Stimulated activated CD4-positive, alpha-beta T cell treated with anti-CD3 and anti-CD28 coated beads, TNF-alpha, amount 100 ng/mL, for 24 hours (primary cell): Measurements from ENCODE around the gene WIPI1.
"Not testable (repeated sequence)": the region's sequence is repeated elsewhere in the genome, so short reads cannot be mapped to it uniquely, and the experiment has no call there.

Source experiments
- DNase-seq, 3 experiments: peaks; one replicate each; pipeline ENCODE4 v3.0.0-alpha.2; 2020; ENCODE audit warnings: low read depth in 3 of 3

The WIPI1 gene

DNA sequence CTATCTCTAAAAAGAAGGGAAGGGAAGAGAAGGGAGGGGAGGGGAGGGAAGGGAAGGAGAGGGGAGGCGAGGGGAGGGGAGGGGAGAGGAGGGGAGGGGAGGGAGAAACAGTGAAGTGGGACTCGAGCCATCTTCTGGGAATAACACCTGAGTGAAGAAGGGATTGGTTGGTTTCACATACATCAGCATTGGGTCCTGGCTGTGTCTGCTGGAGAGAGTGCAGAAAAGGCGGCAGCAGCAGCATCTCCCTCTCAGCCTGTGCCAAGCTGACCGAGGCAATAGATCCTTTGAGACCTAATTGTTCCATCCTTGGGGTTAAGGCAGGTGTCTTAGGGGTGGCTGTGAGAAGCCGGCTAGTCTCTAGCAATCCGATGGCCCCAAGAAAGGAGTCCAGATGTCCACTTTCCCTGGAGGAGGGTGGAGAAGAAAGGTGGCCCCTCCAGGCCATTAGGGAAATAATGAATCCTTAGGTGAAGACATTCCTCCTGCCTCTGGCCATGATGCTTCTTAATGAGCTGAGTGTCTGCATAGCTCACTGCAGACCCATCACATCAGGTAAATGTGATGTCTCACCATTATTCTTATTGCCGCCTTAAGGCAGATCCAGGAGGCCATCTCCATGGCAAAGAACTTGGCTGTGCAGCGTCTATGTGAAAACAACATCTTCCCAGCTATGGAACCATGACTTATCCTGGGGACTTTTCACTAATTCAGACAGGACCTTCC is 71.6 kb downstream of the WIPI1 start:
- DNase-seq: no peak

DNA sequence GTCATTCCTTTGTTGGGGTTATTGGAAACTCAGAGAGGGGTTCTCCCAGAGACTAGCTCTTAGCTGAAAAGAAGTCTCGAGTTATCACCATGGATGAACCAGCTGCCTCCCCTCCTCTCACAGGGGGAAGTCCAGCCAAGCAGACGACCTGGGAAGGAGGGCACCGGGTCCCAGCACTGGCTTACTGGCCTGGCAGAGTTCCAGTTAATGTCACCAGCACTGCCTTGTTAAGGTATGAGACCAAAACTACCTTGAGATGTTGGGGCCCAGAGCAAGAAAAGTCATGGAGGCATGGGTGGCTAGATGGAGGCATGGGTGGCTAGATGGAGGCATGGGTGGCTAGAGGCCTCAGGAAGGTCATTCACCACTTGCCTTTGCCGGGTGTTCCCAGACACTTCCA is 72.4 kb downstream of the WIPI1 start:
- no peak for DNase-seq

DNA sequence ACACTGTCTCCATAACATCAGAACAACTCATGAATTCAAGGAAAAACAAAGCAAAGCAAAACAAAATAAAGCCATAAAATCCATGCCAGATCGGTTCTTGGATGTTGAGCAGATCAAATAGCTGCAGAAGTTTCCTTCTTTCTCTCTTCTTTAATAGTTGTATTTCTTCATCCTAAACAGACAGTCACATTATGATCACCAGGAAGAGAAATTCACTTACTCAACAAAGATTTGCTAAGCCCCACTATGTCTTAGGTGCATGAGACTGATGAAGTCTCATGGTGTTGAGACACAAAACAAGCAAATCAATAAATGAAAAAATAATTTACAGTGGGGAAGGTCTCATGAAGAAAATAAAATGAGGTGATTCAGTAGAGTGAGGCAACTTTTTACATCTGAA is 72.8 kb downstream of the WIPI1 start:
- DNase-seq: no peak

GRCh38 chr17:68383443-68384321 is 73.6 kb downstream of the WIPI1 start:
- DNase-seq: peak in 1 of 3 experiments; percentile 7

- no peak for DNase-seq
Observed at GRCh38 chr17:68383120-68383442, 74.2 kb downstream of the WIPI1 start.

DNA sequence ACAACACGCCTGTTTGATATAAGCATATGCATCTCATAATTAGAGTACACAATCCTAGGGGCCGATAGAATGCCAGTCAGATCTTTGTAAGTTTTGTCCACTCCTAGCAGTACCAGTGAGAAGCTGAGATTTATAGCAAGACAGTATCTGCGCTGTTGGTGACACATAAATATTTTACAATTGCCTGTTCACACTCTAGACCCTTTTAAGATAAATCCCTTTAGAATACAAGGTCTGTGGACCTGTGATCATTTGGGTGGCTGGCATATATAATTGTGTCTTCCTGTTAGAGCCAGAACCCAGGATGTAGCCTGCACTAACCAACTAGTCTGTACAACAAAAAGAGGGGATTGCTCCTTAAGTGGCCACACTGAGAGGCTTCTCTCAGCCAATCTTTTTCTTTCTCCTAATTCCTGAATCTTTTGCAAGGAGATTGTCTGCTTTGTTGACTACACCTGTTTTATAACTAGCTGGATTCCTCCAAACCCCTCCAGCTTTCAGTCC is 74.7 kb downstream of the WIPI1 start:
- DNase-seq: no peak

- no peak for DNase-seq
Observed at GRCh38 chr17:68381076-68381900, 76.0 kb downstream of the WIPI1 start.

GRCh38 chr17:68379692-68380677 is 77.3 kb downstream of the WIPI1 start:
- no peak for DNase-seq

DNA sequence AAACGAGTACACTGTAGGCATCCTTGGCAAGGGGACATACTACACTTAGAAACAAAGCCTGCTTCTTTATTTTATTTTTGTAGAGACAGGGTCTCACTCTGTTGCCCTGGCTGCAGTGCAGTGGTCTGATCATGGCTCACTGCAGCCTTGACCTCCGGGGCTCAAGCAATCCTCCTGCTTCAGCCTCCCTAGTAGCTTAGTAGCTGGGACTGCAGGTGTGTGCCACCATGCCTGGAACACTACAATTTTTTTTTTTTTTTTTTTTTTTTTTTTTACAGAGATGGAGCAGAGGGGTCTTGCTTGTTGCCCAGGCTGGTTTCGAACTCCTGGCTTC is 78.2 kb downstream of the WIPI1 start:
- DNase-seq: no peak

GRCh38 chr17:68378268-68379176 is 78.8 kb downstream of the WIPI1 start:
- no peak for DNase-seq

DNA sequence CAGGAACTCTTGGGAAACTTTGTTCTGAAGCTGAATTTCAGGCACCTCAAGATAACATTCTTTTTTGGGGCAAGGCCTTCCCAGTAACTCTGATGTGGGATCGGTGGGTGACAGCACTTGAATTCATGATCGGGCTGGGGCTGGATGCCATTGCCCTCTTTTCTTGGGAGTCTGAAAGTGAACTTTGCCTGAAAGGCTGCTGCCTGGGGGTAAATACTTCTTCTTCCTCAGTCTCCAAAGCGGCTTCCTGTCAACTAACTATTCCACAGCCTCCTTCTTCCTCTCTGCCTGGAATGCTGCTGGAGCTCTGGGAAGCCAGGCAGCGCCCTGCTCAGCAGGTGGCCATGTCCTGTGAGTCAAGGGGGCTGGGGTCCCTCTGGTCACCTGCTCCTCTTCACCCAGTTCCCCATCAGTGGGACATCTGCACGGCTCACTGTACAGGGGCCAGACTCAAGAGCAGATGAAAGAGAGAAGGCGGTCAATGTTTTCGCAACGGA is 79.5 kb downstream of the WIPI1 start:
- no peak for DNase-seq

DNA sequence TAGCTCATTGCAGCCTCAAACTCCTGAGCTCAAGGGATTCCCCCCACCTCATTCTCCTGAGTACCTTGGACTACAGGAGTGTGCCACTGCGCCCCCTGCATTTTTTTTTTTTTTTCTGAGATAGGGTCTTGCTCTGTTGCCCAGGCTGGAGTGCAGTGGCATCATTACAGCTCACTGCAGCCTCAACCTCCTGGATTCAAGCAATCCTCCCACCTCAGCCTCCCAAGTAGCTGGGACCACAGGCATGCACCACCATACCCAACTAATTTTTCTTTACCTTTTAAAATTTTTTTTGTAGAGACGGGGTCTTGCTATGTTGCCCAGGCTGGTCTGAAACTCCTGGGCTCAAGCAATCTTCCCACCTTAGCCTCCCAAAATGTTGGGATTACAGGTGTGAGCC is 81.1 kb downstream of the WIPI1 start:
- not testable (repeated sequence) for DNase-seq

- no peak for DNase-seq
Observed at GRCh38 chr17:68375566-68375965, 81.7 kb downstream of the WIPI1 start.
